AG09309 (cell line): ENCODE data around the gene BSCL2.
"Not testable (repeated sequence)": the region's sequence is repeated elsewhere in the genome, so short reads cannot be mapped to it uniquely, and the experiment has no call there.

Source experiments
- DNase-seq: peaks from one replicate; pipeline ENCODE4 v3.0.0-alpha.2; 2010; ENCODE audit warnings: low read depth
- H3K4me3 ChIP-seq: 2 replicates; pipeline ENCODE4 v1.5.1; 2011; ENCODE audit warnings: mild to moderate bottlenecking, low read depth, low read length, moderate library complexity; ENCODE audit not compliant: control insufficient read depth
- TF ChIP-seq, protein P1 (sequence below): IDR thresholded peaks from 2 replicates; pipeline ENCODE4 v1.5.1; 2011; ENCODE audit warnings: mild to moderate bottlenecking, low read depth, low read length, inconsistent platforms; ENCODE audit not compliant: insufficient read depth, control insufficient read depth; ENCODE audit errors: missing control alignments

BSCL2 gene

DNA sequence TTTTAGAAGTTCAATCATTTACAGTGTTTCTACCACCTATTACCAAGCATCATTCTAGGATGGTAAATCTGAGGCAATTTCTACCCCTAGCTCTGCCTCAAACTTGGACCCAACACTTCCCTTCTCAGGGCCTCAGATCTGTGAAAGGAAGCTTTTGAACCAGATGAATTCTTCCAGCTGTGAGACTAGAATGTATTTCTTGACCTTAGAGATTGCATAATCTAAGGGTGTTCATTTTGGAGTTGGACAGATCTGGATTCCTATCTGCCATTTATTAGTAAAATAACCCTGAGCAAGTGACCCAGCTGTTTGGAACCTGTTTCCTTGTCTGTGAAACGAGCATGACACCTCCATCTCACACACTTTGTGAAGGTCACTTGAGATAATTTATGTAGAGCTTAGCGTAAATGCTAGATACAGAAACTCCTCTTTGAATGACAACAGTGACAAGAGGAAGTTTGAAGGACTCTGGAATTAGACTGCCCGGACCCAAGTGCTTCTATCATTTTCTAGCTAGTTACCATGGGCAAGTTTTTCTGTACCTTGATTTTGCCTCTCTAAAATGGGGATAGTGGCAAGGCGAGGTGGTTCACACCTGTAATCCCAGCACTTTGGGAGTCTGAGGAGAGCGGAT lies 50.3 kb downstream of the BSCL2 start:
- no peak for DNase-seq
- H3K4me3 ChIP-seq: no peak overlapping the region
- TF ChIP-seq, protein P1, sequence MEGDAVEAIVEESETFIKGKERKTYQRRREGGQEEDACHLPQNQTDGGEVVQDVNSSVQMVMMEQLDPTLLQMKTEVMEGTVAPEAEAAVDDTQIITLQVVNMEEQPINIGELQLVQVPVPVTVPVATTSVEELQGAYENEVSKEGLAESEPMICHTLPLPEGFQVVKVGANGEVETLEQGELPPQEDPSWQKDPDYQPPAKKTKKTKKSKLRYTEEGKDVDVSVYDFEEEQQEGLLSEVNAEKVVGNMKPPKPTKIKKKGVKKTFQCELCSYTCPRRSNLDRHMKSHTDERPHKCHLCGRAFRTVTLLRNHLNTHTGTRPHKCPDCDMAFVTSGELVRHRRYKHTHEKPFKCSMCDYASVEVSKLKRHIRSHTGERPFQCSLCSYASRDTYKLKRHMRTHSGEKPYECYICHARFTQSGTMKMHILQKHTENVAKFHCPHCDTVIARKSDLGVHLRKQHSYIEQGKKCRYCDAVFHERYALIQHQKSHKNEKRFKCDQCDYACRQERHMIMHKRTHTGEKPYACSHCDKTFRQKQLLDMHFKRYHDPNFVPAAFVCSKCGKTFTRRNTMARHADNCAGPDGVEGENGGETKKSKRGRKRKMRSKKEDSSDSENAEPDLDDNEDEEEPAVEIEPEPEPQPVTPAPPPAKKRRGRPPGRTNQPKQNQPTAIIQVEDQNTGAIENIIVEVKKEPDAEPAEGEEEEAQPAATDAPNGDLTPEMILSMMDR: no peak

GRCh38 chr11:62654297-62654696 lies 52.9 kb downstream of the BSCL2 start:
- H3K4me3 ChIP-seq: no peak overlapping the region
- DNase-seq: no peak
- TF ChIP-seq, protein P1: no peak

DNA sequence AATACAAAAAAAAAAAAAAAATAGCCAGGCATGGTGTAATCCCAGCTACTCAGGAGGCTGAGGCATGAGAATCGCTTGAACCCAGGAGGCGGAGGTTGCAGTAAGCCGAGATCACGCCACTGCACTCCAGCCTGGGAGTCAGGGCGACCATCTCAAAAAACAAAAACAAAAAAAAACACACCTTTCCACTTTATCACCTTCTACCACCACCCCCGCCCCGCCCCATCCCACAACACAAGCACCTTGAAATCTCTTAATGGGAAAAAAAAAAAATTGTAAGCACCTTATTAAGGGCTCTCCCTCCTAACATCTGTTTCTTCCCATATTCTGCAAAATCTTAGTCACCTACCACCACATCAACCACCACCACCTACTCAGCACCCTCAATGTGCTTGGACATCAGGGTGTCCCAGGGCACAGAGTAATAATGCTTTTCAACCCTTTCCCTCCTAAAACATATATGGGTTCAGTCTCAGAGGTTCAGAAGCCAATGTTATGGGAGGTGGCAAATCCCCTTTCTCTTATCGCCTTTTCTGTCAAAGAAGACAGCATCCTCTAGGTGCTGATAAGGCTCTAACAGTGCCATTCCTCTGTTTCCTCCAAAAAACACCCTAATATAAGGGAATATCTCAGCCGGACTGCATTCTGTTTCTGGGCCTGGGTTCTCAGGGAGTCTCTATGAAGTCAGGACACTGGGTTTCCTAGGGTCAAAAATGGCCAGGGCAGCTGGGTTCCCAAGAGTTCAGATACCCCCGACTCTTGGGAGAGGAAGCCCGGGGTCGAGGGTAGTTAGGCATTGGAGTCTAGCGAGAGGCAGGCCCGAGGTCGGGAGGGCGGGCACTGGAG lies 54.8 kb downstream of the BSCL2 start:
- no peak for DNase-seq
- peak overlapping the region; percentile 82 for H3K4me3 ChIP-seq
- TF ChIP-seq, protein P1: no peak

GRCh38 chr11:62650283-62650682 lies 56.9 kb downstream of the BSCL2 start:
- DNase-seq, H3K4me3 ChIP-seq: not testable (repeated sequence)

GRCh38 chr11:62649486-62649885 lies 57.7 kb downstream of the BSCL2 start:
- DNase-seq: no peak
- no peak overlapping the region for H3K4me3 ChIP-seq
- TF ChIP-seq, protein P1: no peak

DNA sequence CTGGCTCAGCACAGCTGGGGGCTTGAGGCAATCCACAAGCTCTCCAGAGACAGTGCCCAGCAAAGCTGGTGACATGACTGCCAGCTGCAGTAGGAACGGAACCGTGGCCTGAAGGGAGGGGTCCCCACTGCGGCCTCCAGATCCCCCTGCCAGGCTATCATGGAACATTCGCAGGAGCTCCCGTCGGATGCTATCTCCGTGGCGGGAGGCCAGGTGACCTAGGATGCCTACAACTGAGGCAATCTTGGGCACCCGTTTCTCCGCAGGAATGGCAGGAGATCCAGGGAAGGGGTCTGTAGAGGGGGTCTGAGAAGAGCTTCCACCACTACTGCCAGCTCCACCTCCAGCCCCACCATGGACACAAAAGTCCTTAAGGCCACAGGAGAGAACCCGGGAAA lies 58.3 kb downstream of the BSCL2 start:
- no peak for DNase-seq
- TF ChIP-seq, protein P1: no peak
- no peak overlapping the region for H3K4me3 ChIP-seq
